Psoas muscle (tissue), 8 donors: ENCODE measurements around the gene ARHGEF7. TPM values are rescaled to one million over a fixed set of nuclear protein-coding genes. Genes with fewer than 3 reads are reported as not detected.

ENCODE experiments used
- ATAC-seq, 4 donors: fragments of 200-7000 bp; cut with Tn5 transposase; one replicate each; pipeline ENCODE4 v1.9.1; 2020; ENCODE audit warnings: moderate library complexity in 3 of 4, mild to moderate bottlenecking in 2 of 4
- DNase-seq, 2 donors: peaks; one replicate each; pipeline ENCODE4 v3.0.0-alpha.2; 2020
- H3K27ac ChIP-seq: fragments of 200-600 bp; one replicate; pipeline ENCODE4 v1.8.0; 2022
- H3K27me3 ChIP-seq, 3 donors: fragments of 200-600 bp in 1 of 3; one replicate each; pipeline versions ENCODE4 v1.6.1 to v1.8.0; 2013 to 2022; ENCODE audit warnings: low read length in 2 of 3, mild to moderate bottlenecking in 2 of 3, moderate library complexity in 1 of 3; ENCODE audit not compliant: insufficient read depth in 3 of 3
- H3K36me3 ChIP-seq, 2 donors: fragments of 200-600 bp in 1 of 2; one replicate each; pipeline versions ENCODE4 v1.6.1 to v1.8.0; 2013 to 2022; ENCODE audit warnings: low read depth in 1 of 2, mild to moderate bottlenecking in 1 of 2, moderate library complexity in 1 of 2; ENCODE audit not compliant: insufficient read depth in 1 of 2
- H3K4me1 ChIP-seq: fragments of 200-600 bp; one replicate; pipeline ENCODE4 v1.8.0; 2022
- H3K4me3 ChIP-seq: fragments of 200-600 bp; one replicate; pipeline ENCODE4 v1.8.0; 2022; ENCODE audit warnings: mild to moderate bottlenecking
- H3K9me3 ChIP-seq: fragments of 200-600 bp; one replicate; pipeline ENCODE4 v1.8.0; 2022
- CTCF ChIP-seq: fragments of 200-600 bp; IDR thresholded peaks from one replicate; pipeline ENCODE4 v1.8.0; 2022; ENCODE audit warnings: antibody characterized with exemption
- WGBS, 3 donors: extraction: QIAGEN DNeasy Blood & Tissue Kit; methylation state at CpG; one replicate each; pipeline versions ENCODE4 v1.1.6 to v1.1.7; 2013; 5-methylcytosine and 5-hydroxymethylcytosine counted together
- intact Hi-C, 2 donors: fragments of 100-400 bp; cut with DNase I; formaldehyde crosslinking; loops; one replicate each; pipeline versions ENCODE4 v1.11.0 to v1.14.2; 2022
- polyA plus RNA-seq, 3 donors: library from polyadenylated mRNA; stranded (reverse); fragments of 200-250 nt; gene quantifications; one replicate each; pipeline ENCODE4 v1.2.3, GENCODE V29; 2013
- total RNA-seq, 4 donors: library from RNA; stranded (reverse); fragmentation: NEBNext Ultra II Directional in 2 of 4; extraction: Animal tissue kit (Norgen Biotek cat#: 25700) in 2 of 4; gene quantifications; one replicate each; pipeline versions ENCODE4 v1.2.1 to v1.2.4, GENCODE V29; 2021 to 2023
- donor health status: healthy with polysubstance abuse.
- donor health status: DM: no; HTN: no; CAD: no; lungs with moderate emphysema.
- donor health status: Bipolar disorder and iron deficiency.
- donor health status: healthy.
- donor health status: DM: yes; HTN: yes; CAD: no.
- donor health status: DM: no; HTN: no; CAD: no.
- donor health status: DM: no; HTN: no; CAD: no.
- donor health status: DM: yes; HTN: yes; CAD: no.

Gene ARHGEF7
- total and polyA plus RNA-seq, 7 donors, result 21.6 to 53.6 (median 46.8) TPM

GRCh38 chr13:111110054-111110453 lies 5.1 kb upstream of the ARHGEF7 start:
- no peak for ATAC-seq
- 69 to 72% (median 71%) methylated on average over 2 of the region's 2 CpGs for WGBS, 3 donors
- intact Hi-C loops, result loop anchor here in 1 of 2 donors (5.0 kb wide), 1 partner anchor 38 kb away; no protein-coding TSS in a partner anchor

DNA sequence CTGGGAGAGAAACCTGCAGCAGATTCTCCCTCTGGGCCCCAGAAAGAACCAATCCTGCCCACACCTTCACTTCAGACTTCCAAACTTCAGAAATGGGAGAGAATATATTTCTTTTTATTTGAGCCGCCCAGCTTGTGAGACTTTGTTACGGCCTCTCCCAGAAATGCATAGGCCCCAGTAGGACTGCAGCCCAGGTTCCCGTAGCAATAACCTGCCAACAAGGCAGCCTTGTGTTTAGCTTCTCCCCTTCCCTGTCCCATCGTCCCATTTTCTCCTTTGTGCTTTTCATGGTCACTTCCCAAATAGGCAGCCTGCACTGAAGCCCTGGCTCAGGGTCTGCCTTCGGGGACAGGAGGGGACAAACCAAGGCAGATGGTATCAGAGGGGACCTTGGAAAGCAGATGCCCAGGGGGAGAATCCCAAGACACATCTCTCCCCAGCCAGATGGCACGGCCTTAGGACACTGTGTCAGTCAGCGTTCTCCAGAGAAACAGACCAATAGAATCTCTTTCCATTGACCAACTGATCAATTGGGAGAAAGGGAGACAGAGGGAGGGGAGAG lies 3.7 kb upstream of the ARHGEF7 start:
- intact Hi-C loops, result loop anchor here in 1 of 2 donors (5.0 kb wide), 1 partner anchor 39 kb away; no protein-coding TSS in a partner anchor
- Histone ChIP-seq H3K36me3 (no peaks in the 10 kb centered on the region), H3K27ac (no peak overlapping the region), H3K4me3 (no peak overlapping the region), H3K4me1 (peaks cover 3% of the 10 kb centered on the region), H3K9me3 (no peaks in the 10 kb centered on the region), H3K27me3 (no peaks in the 10 kb centered on the region)
- no peak for ATAC-seq
- 87 to 92% (median 87%) methylated on average over 7 of the region's 7 CpGs for WGBS, 3 donors
- no peak for TF ChIP-seq CTCF
- DNase-seq, result peak in 1 of 2 donors; percentile 34

More at GRCh38 chr13:111110054-111110453, 5.1 kb upstream of the ARHGEF7 start:
- H3K27ac ChIP-seq, result no peak overlapping the region
- no peak overlapping the region for H3K4me3 ChIP-seq
- no peak for DNase-seq
- no peaks in the 10 kb centered on the region for H3K9me3 ChIP-seq
- no peaks in the 10 kb centered on the region for H3K27me3 ChIP-seq
- TF ChIP-seq CTCF, result no peak
- no peaks in the 10 kb centered on the region for H3K4me1 ChIP-seq
- no peaks in the 10 kb centered on the region for H3K36me3 ChIP-seq

GRCh38 chr13:111112196-111112595 lies 2.9 kb upstream of the ARHGEF7 start:
- intact Hi-C loops, result loop anchor here (1.0 to 5.0 kb wide), 2 partner anchors 40 to 89 kb away; no protein-coding TSS in a partner anchor
- 95 to 97% (median 96%) methylated on average over 9 of the region's 9 CpGs for WGBS, 3 donors
- H3K27me3 ChIP-seq, result no peaks in the 10 kb centered on the region
- H3K36me3 ChIP-seq, result no peaks in the 10 kb centered on the region
- DNase-seq (no peak), ATAC-seq (no peak)
- no peak overlapping the region for H3K4me3 ChIP-seq
- no peak for TF ChIP-seq CTCF
- peaks cover 3% of the 10 kb centered on the region for H3K4me1 ChIP-seq
- no peak overlapping the region for H3K27ac ChIP-seq
- H3K9me3 ChIP-seq, result no peaks in the 10 kb centered on the region

DNA sequence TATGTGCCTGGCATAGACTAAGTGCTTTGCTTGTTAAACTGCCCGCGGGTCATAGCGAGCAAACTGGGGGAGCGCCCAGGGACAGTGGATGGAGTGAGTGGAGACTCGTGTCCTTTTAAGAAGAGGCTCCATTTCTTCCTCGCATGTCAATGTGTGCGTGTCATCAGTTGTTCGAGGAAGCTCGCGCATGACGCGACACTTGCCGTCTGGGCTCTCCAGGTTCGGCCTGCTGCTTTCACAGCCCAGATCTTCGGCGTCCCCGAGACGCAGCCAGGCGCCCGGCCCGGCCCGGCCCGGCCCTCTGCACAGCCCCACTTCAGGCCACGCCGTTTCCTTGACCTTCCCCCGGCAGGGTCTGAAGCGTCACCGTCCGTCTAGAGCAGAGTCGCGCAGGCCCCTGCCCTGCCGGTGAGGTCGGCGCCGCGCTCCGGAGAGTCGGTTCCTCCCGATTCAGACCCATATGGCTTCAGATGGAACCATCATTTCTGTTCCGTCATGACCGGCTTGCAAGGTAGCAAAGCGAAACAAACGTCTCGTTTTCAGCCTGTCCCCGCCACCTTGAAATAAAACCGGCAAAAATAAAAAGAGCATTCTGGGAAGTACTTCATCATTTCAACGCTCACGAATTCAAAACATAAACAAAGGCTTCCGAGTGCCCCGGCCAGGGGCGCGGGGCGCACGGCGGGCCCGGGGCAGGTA lies 599 bp upstream of the ARHGEF7 start:
- no peak for TF ChIP-seq CTCF
- ATAC-seq (peak; percentile 74 to 81 (median 78)), DNase-seq (peak; percentile 69 to 80)
- WGBS, 3 donors, result 2 to 3% (median 3%) methylated on average over 56 of the region's 56 CpGs
- H3K36me3 ChIP-seq, result no peaks in the 10 kb centered on the region
- intact Hi-C loops, result loop anchor here (5.0 kb wide), 2 partner anchors 38 to 42 kb away; no protein-coding TSS in a partner anchor
- H3K4me3 ChIP-seq, result peak overlapping the region; percentile 87
- no peaks in the 10 kb centered on the region for H3K27me3 ChIP-seq
- peak overlapping the region; percentile 90 for H3K27ac ChIP-seq
- peaks cover 3% of the 10 kb centered on the region for H3K4me1 ChIP-seq
- H3K9me3 ChIP-seq, result no peaks in the 10 kb centered on the region
